HepG2 (cell line): Measurements from ENCODE around the gene ZG16B. TPM values are rescaled to one million over a fixed set of nuclear protein-coding genes. Genes with fewer than 3 reads are reported as not detected.

ENCODE experiments used
- ATAC-seq: fragments of 200-7000 bp; cut with Tn5 transposase; 3 replicates; pipeline ENCODE4 v1.9.1; 2020; ENCODE audit warnings: mild to moderate bottlenecking, moderate library complexity
- BruUV-seq: library from RNA; stranded (reverse); fragments of 400-500 nt; replicated peaks from 2 replicates; lab custom pipeline; 2021; lab: Mats Ljungman, UMichigan
- CTCF ChIA-PET: fragments of 300-600 bp; formaldehyde crosslinking; extraction: SDS; loops from one replicate; lab custom pipeline; 2021; ENCODE audit warnings: low total read pairs, inconsistent platforms, low intra/inter-chr PET ratio; lab: Yijun Ruan, JAX
- POLR2A ChIA-PET: fragments of 350-600 bp; sonication (Branson Sonifier 250); formaldehyde crosslinking; loops from one replicate; lab custom pipeline; 2020; ENCODE audit warnings: antibody characterized with exemption, inconsistent platforms; lab: Yijun Ruan, JAX
- DNase-seq: peaks from one replicate; pipeline ENCODE4 v3.0.0-alpha.2; 2015; ENCODE audit warnings: low spot score
- FAIRE-seq: peaks from 3 replicates; lab custom pipeline; 2011; peaks lifted over from hg19 to GRCh38; lab: Jason Lieb, UNC
- H2AFZ ChIP-seq: one replicate; pipeline ENCODE4 v1.6.1; 2011; ENCODE audit warnings: low read length, inconsistent platforms
- H3K27ac ChIP-seq: fragments of 300-600 bp; 3 replicates; pipeline ENCODE4 v1.8.0; 2011; ENCODE audit warnings: mixed run types, mild to moderate bottlenecking, mixed read lengths, low read length, inconsistent platforms; ENCODE audit not compliant: insufficient read depth; ENCODE audit errors: extremely low read length
- H3K27me3 ChIP-seq, 2 experiments: fragments of 200-600 bp in 1 of 2; 2 replicates in 1 of 2; 3 replicates in 1 of 2; pipeline versions ENCODE4 v1.6.0 to v1.8.0; 2011; ENCODE audit warnings: low read length in 2 of 2, mild to moderate bottlenecking in 2 of 2, moderate library complexity in 2 of 2, inconsistent platforms in 1 of 2; ENCODE audit not compliant: insufficient read depth in 2 of 2, control insufficient read depth in 1 of 2
- H3K36me3 ChIP-seq, 2 experiments: fragments of 200-600 bp in 1 of 2; replicated peaks in 1 of 2; 2 replicates in 1 of 2; 3 replicates in 1 of 2; pipeline versions ENCODE4 v1.5.1 to v1.8.0; 2011; ENCODE audit warnings: low read length in 2 of 2, inconsistent platforms in 1 of 2; ENCODE audit not compliant: insufficient read depth in 2 of 2, control insufficient read depth in 1 of 2
- H3K4me1 ChIP-seq: 2 replicates; pipeline ENCODE4 v1.5.1; 2012; ENCODE audit warnings: low read length, inconsistent platforms; ENCODE audit not compliant: insufficient read depth
- H3K4me2 ChIP-seq: 2 replicates; pipeline ENCODE4 v1.6.0; 2011; ENCODE audit warnings: low read depth, low read length, inconsistent platforms
- H3K4me3 ChIP-seq, 3 experiments: fragments of 200-600 bp in 1 of 3; sonication (generic), shearing (Covaris generic) in 1 of 3; replicated peaks in 1 of 3; 2 replicates each; pipeline ENCODE4 v1.5.1; 2011 to 2016; ENCODE audit warnings: low read length in 3 of 3, inconsistent platforms in 2 of 3, low read depth in 2 of 3, mild to moderate bottlenecking in 2 of 3, control low read depth in 1 of 3, mixed read lengths in 1 of 3; ENCODE audit not compliant: insufficient read depth in 1 of 3
- H3K79me2 ChIP-seq: one replicate; pipeline ENCODE4 v1.6.1; 2011; ENCODE audit warnings: low read length, inconsistent platforms; ENCODE audit not compliant: insufficient read depth
- H3K9ac ChIP-seq: 2 replicates; pipeline ENCODE4 v1.6.0; 2011; ENCODE audit warnings: mild to moderate bottlenecking, low read depth, low read length, inconsistent platforms; ENCODE audit not compliant: insufficient read depth
- H3K9me3 ChIP-seq: 2 replicates; pipeline ENCODE4 v1.5.1; 2012; ENCODE audit warnings: mild to moderate bottlenecking, low read length
- H4K20me1 ChIP-seq: 2 replicates; pipeline ENCODE4 v1.6.0; 2011; ENCODE audit warnings: inconsistent platforms, mild to moderate bottlenecking, low read length, moderate library complexity; ENCODE audit not compliant: insufficient read depth
- FOSL2 ChIP-seq: sonication (generic); formaldehyde crosslinking; IDR thresholded peaks from 2 replicates; pipeline ENCODE4 v1.4.0; 2020; ENCODE audit warnings: missing genetic modification reagents
- KDM2A ChIP-seq: sonication (generic); formaldehyde crosslinking; IDR thresholded peaks from 2 replicates; pipeline ENCODE4 v1.4.0; 2020; ENCODE audit warnings: low read depth, missing genetic modification reagents, borderline replicate concordance
- ZNF296 ChIP-seq: sonication (generic); formaldehyde crosslinking; conservative IDR thresholded peaks from 2 replicates; pipeline ENCODE4 v1.5.0; 2020; ENCODE audit warnings: mild to moderate bottlenecking, missing genetic modification reagents
- ZNF431 ChIP-seq: sonication (generic); formaldehyde crosslinking; IDR thresholded peaks from 2 replicates; pipeline ENCODE4 v1.9.0; 2022; ENCODE audit warnings: missing genetic modification reagents, low read depth, mild to moderate bottlenecking, borderline replicate concordance
- WGBS: methylation state at CpG from one replicate; pipeline ENCODE4 v1.1.6; 2017; ENCODE audit warnings: low lambda C conversion rate; 5-methylcytosine and 5-hydroxymethylcytosine counted together
- in situ Hi-C: cut with HindIII; loops from 2 replicates; pipeline ENCODE4 v1.10.0; 2017; ENCODE audit warnings: low pct_unique_long_range_greater_than_20kb; ENCODE audit not compliant: extremely low pct_ligation_motif_present
- intact Hi-C: fragments of 100-400 bp; cut with micrococcal nuclease; formaldehyde crosslinking; loops from one replicate; pipeline ENCODE4 v1.10.0; 2022; ENCODE audit not compliant: unreplicated experiment
- polyA plus RNA-seq, 8 experiments: library from polyadenylated mRNA; depleted of rRNA in 3 of 8; stranded (reverse) in 7 of 8; unstranded in 1 of 8; fragments of >200 nt; fragmentation: Illumina TruSeq in 4 of 8; extraction: Trizol in 4 of 8; gene quantifications; 2 replicates each; pipeline versions ENCODE4 v1.2.1 to v1.2.3, GENCODE V29; 2011 to 2016; ENCODE audit warnings: low read depth in 4 of 8, missing spikeins in 1 of 8, mixed read lengths in 1 of 8; ENCODE audit not compliant: insufficient read depth in 1 of 8
- total RNA-seq, 5 experiments: library from RNA; depleted of rRNA; stranded (reverse); fragments of >200 nt; fragmentation: Illumina TruSeq; extraction: Trizol; gene quantifications; 2 replicates each; pipeline ENCODE4 v1.2.3, GENCODE V29; 2016; ENCODE audit warnings: low read depth in 1 of 5
- TF ChIP-seq, protein P1 (sequence below): sonication (generic); formaldehyde crosslinking; IDR thresholded peaks from 2 replicates; pipeline ENCODE4 v1.5.0; 2020; ENCODE audit warnings: missing genetic modification reagents
- TF ChIP-seq, protein P2 (sequence below): IDR thresholded peaks from 2 replicates; pipeline ENCODE4 v1.6.1; 2016; ENCODE audit warnings: low read depth, control low read depth
- TF ChIP-seq, protein P3 (sequence below): sonication (generic); formaldehyde crosslinking; IDR thresholded peaks from 2 replicates; pipeline ENCODE4 v1.4.0; 2020; ENCODE audit warnings: missing genetic modification reagents, borderline replicate concordance
- TF ChIP-seq, protein P4 (sequence below): sonication (generic); IDR thresholded peaks from 2 replicates; pipeline ENCODE4 v1.6.1; 2016; ENCODE audit warnings: low read depth, borderline replicate concordance

ZG16B gene
- total and polyA plus RNA-seq, 2 of the 13 experiments (the other 11 are each of a cell fraction or from before 2014, with no cell fraction given), result 1.5 to 11.3 TPM

DNA sequence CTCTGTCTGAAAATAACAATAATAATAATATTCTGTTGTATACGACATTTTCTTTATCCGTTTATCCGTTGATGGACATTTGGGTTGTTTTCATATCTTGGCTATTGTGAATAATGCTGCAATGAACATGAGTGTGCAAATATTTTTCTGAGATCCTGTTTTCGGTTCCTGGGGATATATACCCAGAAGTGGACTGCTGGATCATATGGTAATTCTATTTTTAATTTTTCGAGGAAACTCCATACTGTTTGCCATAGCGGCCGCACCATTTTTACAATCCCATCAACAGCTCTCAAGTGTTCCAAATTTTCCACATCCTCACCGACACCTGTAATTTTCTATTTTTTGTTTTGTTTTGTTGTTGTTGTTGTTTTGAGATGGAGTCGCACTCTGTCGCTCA lies 37.2 kb upstream of the ZG16B start (continued):
- TF ChIP-seq ZNF296 (CRISPR knock-in tag) (no peak), ZNF431 (no peak), KDM2A (CRISPR knock-in tag) (no peak)
- TF ChIP-seq, protein P1, sequence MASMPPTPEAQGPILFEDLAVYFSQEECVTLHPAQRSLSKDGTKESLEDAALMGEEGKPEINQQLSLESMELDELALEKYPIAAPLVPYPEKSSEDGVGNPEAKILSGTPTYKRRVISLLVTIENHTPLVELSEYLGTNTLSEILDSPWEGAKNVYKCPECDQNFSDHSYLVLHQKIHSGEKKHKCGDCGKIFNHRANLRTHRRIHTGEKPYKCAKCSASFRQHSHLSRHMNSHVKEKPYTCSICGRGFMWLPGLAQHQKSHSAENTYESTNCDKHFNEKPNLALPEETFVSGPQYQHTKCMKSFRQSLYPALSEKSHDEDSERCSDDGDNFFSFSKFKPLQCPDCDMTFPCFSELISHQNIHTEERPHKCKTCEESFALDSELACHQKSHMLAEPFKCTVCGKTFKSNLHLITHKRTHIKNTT, result no peak
- TF ChIP-seq, protein P2, sequence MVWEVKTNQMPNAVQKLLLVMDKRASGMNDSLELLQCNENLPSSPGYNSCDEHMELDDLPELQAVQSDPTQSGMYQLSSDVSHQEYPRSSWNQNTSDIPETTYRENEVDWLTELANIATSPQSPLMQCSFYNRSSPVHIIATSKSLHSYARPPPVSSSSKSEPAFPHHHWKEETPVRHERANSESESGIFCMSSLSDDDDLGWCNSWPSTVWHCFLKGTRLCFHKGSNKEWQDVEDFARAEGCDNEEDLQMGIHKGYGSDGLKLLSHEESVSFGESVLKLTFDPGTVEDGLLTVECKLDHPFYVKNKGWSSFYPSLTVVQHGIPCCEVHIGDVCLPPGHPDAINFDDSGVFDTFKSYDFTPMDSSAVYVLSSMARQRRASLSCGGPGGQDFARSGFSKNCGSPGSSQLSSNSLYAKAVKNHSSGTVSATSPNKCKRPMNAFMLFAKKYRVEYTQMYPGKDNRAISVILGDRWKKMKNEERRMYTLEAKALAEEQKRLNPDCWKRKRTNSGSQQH (CRISPR knock-in tag), result no peak

DNA sequence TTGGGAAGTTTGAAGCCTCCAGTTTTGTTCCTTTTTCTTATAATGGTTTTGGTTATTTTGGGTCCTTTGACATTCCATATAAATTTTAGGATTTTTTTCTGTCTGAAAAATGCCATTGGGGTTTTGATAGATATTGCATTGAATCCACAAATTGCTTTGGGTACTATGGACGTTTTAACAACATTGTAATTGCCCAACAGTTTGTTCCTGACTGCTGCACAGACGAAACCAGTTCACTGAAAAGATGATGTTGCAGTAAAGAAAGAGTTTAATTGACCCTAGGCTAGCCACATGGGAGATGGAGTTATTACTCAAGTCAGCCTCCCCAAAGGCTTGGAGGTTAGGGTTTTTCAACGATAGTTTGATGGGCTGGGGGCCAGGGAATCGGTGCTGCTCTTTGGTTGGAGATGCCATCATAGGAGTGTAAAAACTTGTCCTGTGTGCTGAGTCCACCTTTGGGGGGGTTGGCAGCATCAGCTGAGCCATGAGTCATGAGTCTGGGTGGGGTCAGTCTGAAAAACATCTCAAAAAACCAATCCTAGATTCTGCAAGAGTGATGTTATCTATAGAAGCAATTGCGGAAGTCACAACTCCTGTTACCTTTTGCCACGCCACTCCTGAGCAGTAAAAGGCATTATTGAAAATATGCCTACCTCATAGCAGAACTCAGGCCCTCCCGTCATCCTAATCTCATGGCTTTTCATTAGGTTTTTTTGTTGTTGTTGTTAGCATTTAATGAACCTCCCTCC lies 34.5 kb upstream of the ZG16B start:
- no peaks in the 10 kb centered on the region for H3K79me2 ChIP-seq
- in situ Hi-C loops, result no loop called here
- TF ChIP-seq, protein P3, sequence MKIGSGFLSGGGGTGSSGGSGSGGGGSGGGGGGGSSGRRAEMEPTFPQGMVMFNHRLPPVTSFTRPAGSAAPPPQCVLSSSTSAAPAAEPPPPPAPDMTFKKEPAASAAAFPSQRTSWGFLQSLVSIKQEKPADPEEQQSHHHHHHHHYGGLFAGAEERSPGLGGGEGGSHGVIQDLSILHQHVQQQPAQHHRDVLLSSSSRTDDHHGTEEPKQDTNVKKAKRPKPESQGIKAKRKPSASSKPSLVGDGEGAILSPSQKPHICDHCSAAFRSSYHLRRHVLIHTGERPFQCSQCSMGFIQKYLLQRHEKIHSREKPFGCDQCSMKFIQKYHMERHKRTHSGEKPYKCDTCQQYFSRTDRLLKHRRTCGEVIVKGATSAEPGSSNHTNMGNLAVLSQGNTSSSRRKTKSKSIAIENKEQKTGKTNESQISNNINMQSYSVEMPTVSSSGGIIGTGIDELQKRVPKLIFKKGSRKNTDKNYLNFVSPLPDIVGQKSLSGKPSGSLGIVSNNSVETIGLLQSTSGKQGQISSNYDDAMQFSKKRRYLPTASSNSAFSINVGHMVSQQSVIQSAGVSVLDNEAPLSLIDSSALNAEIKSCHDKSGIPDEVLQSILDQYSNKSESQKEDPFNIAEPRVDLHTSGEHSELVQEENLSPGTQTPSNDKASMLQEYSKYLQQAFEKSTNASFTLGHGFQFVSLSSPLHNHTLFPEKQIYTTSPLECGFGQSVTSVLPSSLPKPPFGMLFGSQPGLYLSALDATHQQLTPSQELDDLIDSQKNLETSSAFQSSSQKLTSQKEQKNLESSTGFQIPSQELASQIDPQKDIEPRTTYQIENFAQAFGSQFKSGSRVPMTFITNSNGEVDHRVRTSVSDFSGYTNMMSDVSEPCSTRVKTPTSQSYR (CRISPR knock-in tag), result no peak
- TF ChIP-seq, protein P4, sequence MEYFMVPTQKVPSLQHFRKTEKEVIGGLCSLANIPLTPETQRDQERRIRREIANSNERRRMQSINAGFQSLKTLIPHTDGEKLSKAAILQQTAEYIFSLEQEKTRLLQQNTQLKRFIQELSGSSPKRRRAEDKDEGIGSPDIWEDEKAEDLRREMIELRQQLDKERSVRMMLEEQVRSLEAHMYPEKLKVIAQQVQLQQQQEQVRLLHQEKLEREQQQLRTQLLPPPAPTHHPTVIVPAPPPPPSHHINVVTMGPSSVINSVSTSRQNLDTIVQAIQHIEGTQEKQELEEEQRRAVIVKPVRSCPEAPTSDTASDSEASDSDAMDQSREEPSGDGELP, result peak; percentile 27; the same call in 1 of the 2 replicates
- TF ChIP-seq FOSL2 (CRISPR knock-in tag), result peak; percentile 55; the same call in 1 of the 2 replicates
- TF ChIP-seq, all 625 proteins: peak for 2
- FAIRE-seq (no peak), ATAC-seq (no peak), DNase-seq (no peak)
- no peaks in the 10 kb centered on the region for H3K36me3 ChIP-seq
- ChIA-PET POLR2A (no interaction called here), CTCF (no interaction called here)
- H3K9ac ChIP-seq, result no peak overlapping the region
- H3K27ac ChIP-seq, result no peak overlapping the region
- H3K4me2 ChIP-seq, result no peak overlapping the region
- 15% methylated on average over 7 of the region's 7 CpGs for WGBS
- H3K4me1 ChIP-seq, result peaks cover 26% of the 10 kb centered on the region
- peaks cover 4 to 30% of the 10 kb centered on the region in 2 experiments; a peak in 4 of 5 replicates for H3K27me3 ChIP-seq
- BruUV-seq, result no TSS peak
- no peak overlapping the region for H2AFZ ChIP-seq
- intact Hi-C loops, result no loop called here
- no peak overlapping the region for H3K4me3 ChIP-seq
- no peaks in the 10 kb centered on the region for H3K9me3 ChIP-seq
- H4K20me1 ChIP-seq, result no peaks in the 10 kb centered on the region
